HG03159 (cell line): Measurements from ENCODE around the gene KLHDC4.

Experiments
- ATAC-seq: cut with Tn5 transposase; IDR thresholded peaks from one replicate; pipeline ENCODE4 v1.9.1; 2021; ENCODE audit warnings: mild to moderate bottlenecking, moderate library complexity; ENCODE audit not compliant: unreplicated experiment

The KLHDC4 gene

DNA sequence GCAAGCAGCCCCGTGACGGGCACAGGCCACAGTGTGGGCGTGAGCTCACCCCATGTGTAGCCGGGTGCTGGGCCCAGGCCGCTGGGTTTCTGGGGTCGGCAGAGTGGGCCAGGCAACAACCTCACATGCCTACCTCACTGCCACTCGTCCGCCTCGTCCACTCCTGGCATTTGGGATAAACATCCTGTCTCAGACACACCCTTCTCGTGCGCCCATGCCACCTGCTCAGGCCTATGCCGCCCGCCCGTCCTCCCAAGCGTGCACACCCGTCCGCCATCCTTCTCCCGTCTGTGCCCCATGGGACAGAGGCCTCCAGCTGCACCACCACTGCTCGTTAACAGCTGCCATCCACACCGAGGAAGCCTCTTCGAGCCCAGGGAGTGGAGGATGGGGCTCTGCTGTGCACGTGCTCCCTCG is 64.3 kb downstream of the KLHDC4 start:
- no peak for ATAC-seq

DNA sequence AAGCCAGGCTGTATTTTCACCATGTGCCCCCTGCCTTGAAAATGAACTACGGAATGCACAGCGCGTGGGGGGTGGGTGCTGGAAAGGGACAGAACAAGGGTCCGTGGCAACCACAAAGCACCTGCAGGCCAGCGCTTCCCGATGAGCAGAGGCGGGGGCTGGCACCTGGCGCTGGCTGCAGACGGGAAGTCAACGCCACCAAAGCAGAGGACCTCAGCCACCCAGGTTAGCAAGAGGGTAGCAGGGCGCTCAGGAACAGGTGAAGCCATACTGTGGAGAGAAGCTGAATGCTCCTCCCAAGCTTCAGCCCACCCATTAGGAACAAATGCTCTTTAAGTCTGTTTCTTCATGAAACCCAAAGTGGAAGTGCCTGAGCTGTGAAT is 64.7 kb downstream of the KLHDC4 start:
- ATAC-seq = no peak

- no peak for ATAC-seq
Measured at GRCh38 chr16:87700406-87701077, 65.2 kb downstream of the KLHDC4 start.

DNA sequence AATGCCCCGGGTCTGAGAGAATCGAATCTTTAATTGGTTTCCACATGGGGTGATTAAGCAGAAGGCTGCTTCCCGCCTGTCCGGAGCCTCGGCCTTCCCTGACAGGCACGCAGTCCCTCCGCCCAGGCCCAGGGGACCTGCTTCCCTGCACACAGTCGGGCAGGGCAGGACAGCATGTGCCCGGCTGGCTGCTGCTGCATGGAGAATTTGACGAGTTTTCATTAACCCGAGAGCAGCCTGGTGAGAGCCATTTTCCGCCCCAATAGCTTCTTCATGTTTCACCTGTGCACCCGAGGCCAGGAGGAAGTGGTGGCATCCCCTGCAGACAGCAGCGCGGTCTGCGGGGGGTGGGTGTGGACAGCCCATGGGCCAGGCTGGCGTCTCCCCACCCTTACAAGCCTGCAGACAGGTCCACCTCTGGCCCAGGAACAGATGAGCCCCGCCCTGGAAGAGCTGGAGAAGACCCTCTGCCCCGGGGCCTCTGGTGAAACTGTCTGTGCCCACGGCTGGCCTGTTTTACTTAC is 67.0 kb downstream of the KLHDC4 start:
- ATAC-seq = no peak

- peak; percentile 39 for ATAC-seq
Measured at GRCh38 chr16:87698241-87698640, 67.5 kb downstream of the KLHDC4 start.

GRCh38 chr16:87697792-87698191 is 68.0 kb downstream of the KLHDC4 start:
- no peak for ATAC-seq

GRCh38 chr16:87697256-87697655 is 68.5 kb downstream of the KLHDC4 start:
- ATAC-seq = no peak

- no peak for ATAC-seq
Measured at GRCh38 chr16:87696726-87697125, 69.1 kb downstream of the KLHDC4 start.

- ATAC-seq = no peak
Measured at GRCh38 chr16:87695534-87695933, 70.3 kb downstream of the KLHDC4 start.

GRCh38 chr16:87694441-87695125 is 71.2 kb downstream of the KLHDC4 start:
- ATAC-seq = no peak

GRCh38 chr16:87693827-87694226 is 72.0 kb downstream of the KLHDC4 start:
- ATAC-seq = no peak

GRCh38 chr16:87692756-87693155 is 73.0 kb downstream of the KLHDC4 start:
- ATAC-seq = no peak

GRCh38 chr16:87692176-87692575 is 73.6 kb downstream of the KLHDC4 start:
- no peak for ATAC-seq

GRCh38 chr16:87691686-87692079 is 74.1 kb downstream of the KLHDC4 start:
- no peak for ATAC-seq

GRCh38 chr16:87690911-87691685 is 74.7 kb downstream of the KLHDC4 start:
- ATAC-seq = no peak

- no peak for ATAC-seq
Measured at GRCh38 chr16:87689956-87690465, 75.8 kb downstream of the KLHDC4 start.

GRCh38 chr16:87688876-87689815 is 76.6 kb downstream of the KLHDC4 start:
- no peak for ATAC-seq

- no peak for ATAC-seq
Measured at GRCh38 chr16:87687998-87688529, 77.7 kb downstream of the KLHDC4 start.

DNA sequence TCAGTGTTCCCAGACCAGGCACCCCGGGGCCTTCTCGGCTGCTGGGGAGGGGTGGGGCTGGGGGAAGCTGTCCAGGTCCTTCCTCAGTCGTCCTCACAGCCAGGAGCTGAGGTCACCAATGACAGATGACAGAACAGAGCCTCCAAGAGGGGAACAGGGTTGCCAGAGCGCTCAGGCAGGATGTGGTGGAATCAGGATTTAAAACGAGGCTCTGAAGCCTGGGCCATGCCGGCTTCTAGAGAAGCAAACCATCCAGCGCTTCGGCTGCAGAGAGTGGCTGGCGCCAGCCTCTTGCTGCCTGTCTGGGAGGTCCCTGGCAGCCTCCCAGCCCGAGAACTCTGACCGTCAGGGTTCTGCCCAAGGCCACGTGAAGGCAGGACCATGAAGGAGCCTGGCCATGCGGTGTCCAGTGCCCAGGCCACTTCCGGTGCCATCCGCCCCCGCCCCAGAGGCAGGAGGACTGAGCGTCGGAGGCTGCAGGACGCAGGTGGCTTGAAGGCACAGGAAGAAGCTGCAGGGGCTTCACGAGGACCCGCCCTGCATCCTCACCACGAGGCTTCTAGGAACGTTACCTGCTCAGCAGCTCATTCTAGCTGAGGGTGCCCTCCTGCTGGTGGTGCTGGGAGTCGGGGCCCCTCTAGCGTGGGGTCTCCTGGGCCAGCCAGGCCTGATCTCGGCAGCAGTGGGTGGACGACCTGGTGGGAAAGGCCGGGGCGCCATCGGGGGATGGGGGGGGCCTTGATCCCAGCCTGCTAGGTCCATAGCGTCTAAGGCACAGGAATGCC is 78.5 kb downstream of the KLHDC4 start:
- no peak for ATAC-seq
